Nephron progenitor cell (in vitro differentiated cells): ENCODE data around the gene MORC2.

Experiments
- DNase-seq: peaks from one replicate; pipeline ENCODE4 v3.0.0; 2021
- H3K27ac Mint-ChIP-seq: 2 replicates; pipeline ENCODE4 v1.8.0; 2021; ENCODE audit warnings: mild to moderate bottlenecking, moderate library complexity, mixed read lengths
- H3K27me3 Mint-ChIP-seq: 2 replicates; pipeline ENCODE4 v1.8.0; 2021; ENCODE audit warnings: mild to moderate bottlenecking, low read depth, mixed read lengths; ENCODE audit not compliant: poor library complexity
- H3K36me3 Mint-ChIP-seq: 2 replicates; pipeline ENCODE4 v1.8.0; 2021; ENCODE audit warnings: low read depth, mixed read lengths
- H3K4me1 Mint-ChIP-seq: 2 replicates; pipeline ENCODE4 v1.8.0; 2021; ENCODE audit warnings: mixed read lengths
- H3K4me3 Mint-ChIP-seq: 2 replicates; pipeline ENCODE4 v1.8.0; 2021; ENCODE audit warnings: mild to moderate bottlenecking, moderate library complexity, mixed read lengths
- H3K9me3 Mint-ChIP-seq: 2 replicates; pipeline ENCODE4 v1.8.0; 2021; ENCODE audit warnings: mild to moderate bottlenecking, moderate library complexity, mixed read lengths
- CTCF ChIP-seq: fragments of 200-600 bp; sonication (generic); IDR thresholded peaks from 2 replicates; pipeline ENCODE4 v1.5.0; 2021; ENCODE audit warnings: antibody characterized with exemption

MORC2 gene

DNA sequence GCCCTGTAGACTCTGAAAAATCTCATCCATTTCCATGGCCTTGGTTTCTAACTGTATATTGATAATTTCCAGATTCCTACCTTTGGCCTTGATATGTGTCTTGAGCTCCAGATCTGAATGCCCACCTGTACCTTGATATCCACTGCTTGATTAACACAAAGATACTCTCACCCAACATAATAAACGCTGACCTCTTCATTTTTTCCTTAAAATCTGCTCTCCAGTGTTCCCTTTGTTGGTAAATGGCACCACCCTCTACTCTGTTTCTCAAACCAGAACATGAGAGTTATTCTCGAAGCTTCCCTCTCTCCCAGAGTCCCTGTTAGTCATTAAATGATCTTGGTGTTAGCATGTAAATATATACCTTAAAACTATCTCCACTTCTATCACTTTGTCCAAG lies 13.9 kb upstream of the MORC2 start:
- H3K9me3 Mint-ChIP-seq, result peaks cover 90% of the 10 kb centered on the region

DNA sequence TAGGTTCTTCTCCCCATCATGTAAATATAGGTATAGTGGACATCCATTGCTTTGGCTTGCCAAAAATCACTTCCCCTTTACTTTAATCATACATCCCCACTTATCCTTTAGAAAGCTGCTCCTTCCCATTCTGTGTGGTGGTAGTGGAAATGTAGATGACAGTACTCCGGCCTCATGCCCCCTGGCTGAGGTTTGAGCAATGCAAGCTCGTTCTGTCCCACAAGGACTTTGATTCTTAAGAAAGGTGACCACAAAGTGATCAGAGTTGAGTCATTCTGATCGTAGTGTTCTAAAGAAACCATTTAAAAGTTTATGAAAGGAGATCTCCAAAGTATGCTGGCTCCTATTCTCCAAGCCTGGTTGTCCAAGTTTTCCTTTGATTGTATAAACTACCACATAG lies 11.4 kb upstream of the MORC2 start:
- TF ChIP-seq CTCF, result no peak
- peaks cover 11% of the 10 kb centered on the region for H3K27me3 Mint-ChIP-seq
- DNase-seq, result no peak
- H3K36me3 Mint-ChIP-seq, result peaks cover 95% of the 10 kb centered on the region
- no peaks in the 10 kb centered on the region for H3K4me1 Mint-ChIP-seq
- H3K4me3 Mint-ChIP-seq, result no peak overlapping the region
- H3K27ac Mint-ChIP-seq, result no peak overlapping the region
- peaks cover 96% of the 10 kb centered on the region for H3K9me3 Mint-ChIP-seq

More for the DNA sequence above, 13.9 kb upstream of the MORC2 start:
- Mint-ChIP-seq H3K27me3 (peaks cover 2% of the 10 kb centered on the region), H3K27ac (no peak overlapping the region), H3K4me3 (no peak overlapping the region), H3K36me3 (peaks cover 84% of the 10 kb centered on the region), H3K4me1 (no peaks in the 10 kb centered on the region)
- DNase-seq, result no peak
- no peak for TF ChIP-seq CTCF

GRCh38 chr22:30978304-30978962 lies 9.9 kb upstream of the MORC2 start:
- Mint-ChIP-seq H3K4me1 (no peaks in the 10 kb centered on the region), H3K27me3 (peaks cover 11% of the 10 kb centered on the region), H3K27ac (no peak overlapping the region), H3K9me3 (peaks cover 96% of the 10 kb centered on the region), H3K4me3 (no peak overlapping the region), H3K36me3 (peaks cover 95% of the 10 kb centered on the region)
- DNase-seq, result no peak
- no peak for TF ChIP-seq CTCF

DNA sequence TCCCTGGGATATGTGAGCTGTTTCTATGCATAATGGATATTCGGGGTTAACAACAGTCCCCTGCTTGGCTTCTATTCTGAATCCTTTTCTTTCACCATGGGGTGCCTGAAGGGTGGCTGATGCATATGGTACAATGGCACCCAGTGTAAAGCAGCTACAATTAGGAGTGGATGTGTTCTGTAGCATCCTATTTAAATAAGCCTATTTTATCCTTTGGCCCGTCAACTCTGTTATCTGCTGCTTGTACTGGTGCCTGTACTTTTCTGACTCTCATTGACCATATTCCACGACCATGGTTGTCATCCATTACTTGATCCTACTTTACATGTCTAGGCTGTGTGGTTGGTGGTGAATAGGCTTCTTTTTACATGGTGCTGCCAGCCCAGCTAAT lies 1.8 kb upstream of the MORC2 start:
- Mint-ChIP-seq H3K36me3 (peaks cover 97% of the 10 kb centered on the region), H3K4me1 (peaks cover 14% of the 10 kb centered on the region), H3K4me3 (peak overlapping the region; percentile 89), H3K27ac (no peak overlapping the region), H3K9me3 (peaks cover 95% of the 10 kb centered on the region), H3K27me3 (peaks cover 7% of the 10 kb centered on the region)
- DNase-seq, result no peak
- TF ChIP-seq CTCF, result no peak

DNA sequence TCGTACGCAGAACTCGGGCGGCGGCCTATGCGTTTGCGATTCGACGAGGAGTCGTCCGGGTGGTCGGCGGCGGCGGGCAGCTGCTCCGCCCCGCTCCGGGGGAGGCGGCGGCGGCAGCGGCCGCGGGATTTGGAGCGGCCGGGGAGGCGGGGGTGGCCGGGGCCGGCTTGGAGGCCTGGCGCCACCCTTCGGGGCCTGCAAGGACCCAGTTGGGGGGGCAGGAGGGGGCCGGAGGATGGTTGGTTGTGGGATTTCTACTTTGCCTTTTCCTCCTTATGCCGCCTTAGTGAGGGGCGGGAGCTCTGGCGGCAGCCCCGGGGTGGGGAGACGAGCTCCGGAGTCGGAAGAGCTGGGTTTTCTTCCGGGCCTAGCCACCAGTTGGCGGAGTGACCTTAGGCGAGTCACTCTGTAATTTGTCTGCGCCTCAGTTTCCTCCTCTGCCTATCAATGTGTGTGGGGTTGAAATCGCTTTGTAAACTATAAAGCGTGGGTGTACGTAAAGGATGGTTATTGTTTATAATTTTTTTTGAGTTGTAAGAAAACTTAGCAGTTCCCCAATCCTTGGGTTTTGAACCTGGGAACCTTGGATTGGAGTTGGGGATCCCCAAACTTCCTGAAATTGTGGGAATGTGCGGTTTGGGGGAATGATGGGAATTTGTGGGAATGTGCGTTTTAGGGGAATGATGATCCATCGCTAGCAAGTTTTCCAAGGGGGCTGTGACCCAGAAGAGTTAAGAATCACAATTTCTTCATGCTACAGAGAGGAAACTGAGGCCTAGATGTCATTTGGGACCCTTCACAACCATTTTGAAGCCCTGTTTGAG lies 1.2 kb upstream of the MORC2 start:
- peaks cover 95% of the 10 kb centered on the region for H3K9me3 Mint-ChIP-seq
- H3K36me3 Mint-ChIP-seq, result peaks cover 97% of the 10 kb centered on the region
- peak overlapping the region; percentile 89 for H3K4me3 Mint-ChIP-seq
- H3K27me3 Mint-ChIP-seq, result peaks cover 3% of the 10 kb centered on the region
- TF ChIP-seq CTCF, result no peak
- DNase-seq, result no peak
- peak overlapping the region; percentile 39 for H3K27ac Mint-ChIP-seq
- H3K4me1 Mint-ChIP-seq, result peaks cover 18% of the 10 kb centered on the region
